ENCODE results near the gene ATRX. TPM values are rescaled to one million over a fixed set of nuclear protein-coding genes. Genes with fewer than 3 reads are reported as not detected.

Gene ATRX
- polyA plus RNA-seq, 1 donor: 105 TPM

DNA sequence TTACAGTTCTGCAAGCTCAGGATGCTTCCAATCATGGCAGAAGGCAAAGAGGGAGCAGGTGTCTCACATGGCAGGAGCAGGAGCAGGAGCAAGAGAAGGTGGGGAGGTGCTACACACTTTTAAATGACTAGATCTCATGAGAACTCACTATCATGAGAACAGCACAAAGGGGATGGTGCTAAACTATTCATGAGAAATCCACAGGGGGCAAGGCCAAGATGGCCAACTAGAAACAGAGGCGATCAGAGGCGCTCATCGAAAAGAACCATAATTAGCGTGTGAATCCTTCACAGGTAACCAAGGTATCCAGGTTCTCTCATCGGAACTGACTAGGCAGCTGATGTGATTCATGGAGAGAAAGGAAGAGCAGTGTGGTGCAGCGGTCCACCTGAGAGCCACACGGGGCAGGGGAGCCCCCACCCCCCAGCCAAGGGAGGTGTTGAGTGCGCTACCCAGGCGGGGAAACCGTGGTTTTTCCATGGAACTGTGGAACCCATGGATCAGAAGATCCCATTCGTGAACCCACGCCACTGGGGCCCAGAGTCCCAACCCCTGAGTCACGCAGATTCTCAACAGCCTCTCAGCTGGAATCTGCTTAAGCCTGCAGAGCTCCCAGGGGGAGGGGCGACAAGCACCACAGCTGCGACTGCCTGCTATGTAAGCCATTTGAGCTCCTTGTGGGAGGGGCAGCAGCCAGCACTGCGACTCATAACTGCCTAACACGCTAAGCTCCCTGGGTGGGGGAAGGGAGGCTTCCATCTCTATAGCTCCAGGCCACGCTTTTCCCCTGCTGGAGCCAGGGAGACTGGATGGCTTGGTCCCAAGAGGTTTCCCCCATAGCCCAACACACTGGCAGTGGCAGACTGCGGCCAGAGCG is 292.1 kb downstream of the ATRX start:
- peak; percentile 8 for DNase-seq

DNA sequence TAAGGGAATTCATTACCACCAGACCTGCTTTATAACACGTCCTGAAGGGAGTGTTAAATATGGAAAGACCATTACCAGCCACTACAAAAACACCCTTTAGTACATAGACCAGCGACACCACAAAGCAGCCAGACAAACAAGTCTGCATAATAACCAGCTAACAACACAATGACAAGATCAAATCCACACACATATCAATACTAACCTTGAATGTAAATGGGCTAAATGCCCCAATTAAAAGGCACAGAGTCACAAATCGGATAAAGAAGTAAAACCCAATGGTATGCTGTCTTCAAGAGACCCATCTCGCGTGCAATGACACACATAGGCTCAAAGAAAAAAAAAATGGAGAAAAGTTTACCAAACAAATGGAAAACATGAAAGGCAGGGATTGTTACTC is 302.0 kb downstream of the ATRX start:
- no peak for DNase-seq

DNA sequence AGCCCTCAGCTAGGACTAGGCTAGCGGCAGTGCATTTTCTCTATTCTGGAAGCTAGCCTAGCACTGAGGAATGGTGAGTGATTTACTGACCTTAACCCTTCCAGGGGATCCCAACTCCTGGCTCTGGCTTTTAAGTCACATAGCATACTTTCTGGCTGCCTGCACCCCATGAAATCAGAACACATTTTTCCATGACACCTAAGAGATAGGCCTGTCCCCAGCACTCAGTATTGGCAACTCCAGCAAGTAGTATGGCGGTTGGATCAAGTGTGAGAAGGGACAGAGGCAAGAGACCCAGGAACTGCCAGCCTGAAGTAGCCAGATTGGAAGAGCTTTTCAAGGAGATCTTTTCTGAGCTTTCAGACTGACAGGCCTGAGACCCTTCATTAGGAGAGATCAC is 330.6 kb downstream of the ATRX start:
- no peak for DNase-seq

Other genes starting within 250 kb of the ATRX start
- 100 TPM for gene MAGT1, start 109.2 kb upstream of the ATRX start, polyA plus RNA-seq (ENCODE audit: insufficient read length)
- gene COX7B, start 113.3 kb upstream of the ATRX start, polyA plus RNA-seq (ENCODE audit: insufficient read length): 311 TPM
- gene ATP7A, start 124.5 kb upstream of the ATRX start, polyA plus RNA-seq (ENCODE audit: insufficient read length): 19.2 TPM
- 0.52 TPM for gene PGAM4, start 183.4 kb upstream of the ATRX start, polyA plus RNA-seq (ENCODE audit: insufficient read length)

All from left kidney (tissue), 2 donors.